SK-N-SH (cell line): ENCODE data around the gene DDX46. TPM values are rescaled to one million over a fixed set of nuclear protein-coding genes. Genes with fewer than 3 reads are reported as not detected.

Experiments used
- CTCF ChIA-PET: fragments of 300-600, 350-600 bp; formaldehyde crosslinking; extraction: SDS; loops from one replicate; lab custom pipeline; 2021; lab: Yijun Ruan, JAX
- POLR2A ChIA-PET: fragments of 350-600 bp; sonication (Branson Sonifier 250); formaldehyde crosslinking; extraction: SDS; loops from one replicate; lab custom pipeline; 2020; ENCODE audit warnings: antibody characterized with exemption, inconsistent platforms; lab: Yijun Ruan, JAX
- DNase-seq: peaks from one replicate; pipeline ENCODE4 v3.0.0; 2012
- H2AFZ ChIP-seq: fragments of 200-600 bp; sonication (generic); 2 replicates; pipeline ENCODE4 v1.8.1; 2016; ENCODE audit warnings: antibody characterized with exemption, mild to moderate bottlenecking, low read depth
- H3F3A ChIP-seq: fragments of 200-600 bp; sonication (generic); replicated peaks from 2 replicates; pipeline ENCODE3; 2016; ENCODE audit warnings: antibody characterized with exemption, mild to moderate bottlenecking; ENCODE audit not compliant: insufficient read depth
- H3K27ac ChIP-seq, 2 experiments: fragments of 200-500 bp in 1 of 2; fragments of 200-600 bp in 1 of 2; sonication (Bioruptor generic) in 1 of 2; sonication (generic), shearing (Covaris generic) in 1 of 2; 2 replicates each; pipeline versions ENCODE4 v1.5.1 to v1.6.1; 2014 to 2016; ENCODE audit warnings: low read depth in 2 of 2, inconsistent platforms in 1 of 2, low read length in 1 of 2, mild to moderate bottlenecking in 1 of 2, mixed read lengths in 1 of 2
- H3K27me3 ChIP-seq: fragments of 200-600 bp; sonication (generic), shearing (Covaris generic); 2 replicates; pipeline ENCODE4 v1.6.1; 2016; ENCODE audit warnings: mixed run types; ENCODE audit not compliant: insufficient read depth
- H3K36me3 ChIP-seq, 2 experiments: fragments of 200-500 bp in 1 of 2; fragments of 200-600 bp in 1 of 2; sonication (Bioruptor generic) in 1 of 2; sonication (generic) in 1 of 2; replicated peaks in 1 of 2; 2 replicates each; pipeline versions ENCODE3 to v1.5.1; 2014 to 2016; ENCODE audit warnings: low read length in 1 of 2, mild to moderate bottlenecking in 1 of 2; ENCODE audit not compliant: insufficient read depth in 2 of 2, control insufficient read depth in 1 of 2
- H3K4me1 ChIP-seq, 2 experiments: fragments of 200-500 bp in 1 of 2; fragments of 200-600 bp in 1 of 2; sonication (Bioruptor generic) in 1 of 2; sonication (generic), shearing (Covaris generic) in 1 of 2; 2 replicates each; pipeline versions ENCODE4 v1.5.1 to v1.6.1; 2014 to 2016; ENCODE audit warnings: low read depth in 1 of 2, low read length in 1 of 2, mixed run types in 1 of 2; ENCODE audit not compliant: insufficient read depth in 2 of 2, control insufficient read depth in 1 of 2
- H3K4me2 ChIP-seq: fragments of 200-600 bp; sonication (generic), shearing (Covaris generic); 2 replicates; pipeline ENCODE4 v1.6.1; 2017; ENCODE audit warnings: mixed run types
- H3K4me3 ChIP-seq, 2 experiments: fragments of 200-500 bp in 1 of 2; fragments of 200-600 bp in 1 of 2; sonication (Bioruptor generic) in 1 of 2; sonication (generic), shearing (Covaris generic) in 1 of 2; 2 replicates each; pipeline versions ENCODE4 v1.5.1 to v1.8.1; 2014 to 2016; ENCODE audit warnings: low read depth in 2 of 2, inconsistent platforms in 1 of 2, low read length in 1 of 2, mild to moderate bottlenecking in 1 of 2, mixed read lengths in 1 of 2, moderate library complexity in 1 of 2
- H3K79me2 ChIP-seq: fragments of 200-600 bp; sonication (generic); 2 replicates; pipeline ENCODE4 v1.8.1; 2017; ENCODE audit warnings: mild to moderate bottlenecking; ENCODE audit not compliant: insufficient read depth
- H3K9ac ChIP-seq: fragments of 200-600 bp; sonication (generic); 2 replicates; pipeline ENCODE4 v1.6.1; 2017; ENCODE audit warnings: mixed run types
- H3K9me2 ChIP-seq: fragments of 200-600 bp; sonication (generic); 2 replicates; pipeline ENCODE4 v1.6.1; 2017; ENCODE audit warnings: mixed run types
- H3K9me3 ChIP-seq: fragments of 200-600 bp; sonication (generic); 2 replicates; pipeline ENCODE4 v1.6.1; 2017; ENCODE audit warnings: mixed run types, mild to moderate bottlenecking, moderate library complexity
- H4K20me1 ChIP-seq: fragments of 200-600 bp; sonication (generic); 2 replicates; pipeline ENCODE4 v1.6.1; 2017; ENCODE audit warnings: mild to moderate bottlenecking, mixed run types; ENCODE audit not compliant: insufficient read depth
- CHD2 ChIP-seq: fragments of 150-350 bp; IDR thresholded peaks from 2 replicates; pipeline ENCODE4 v1.6.1; 2018; ENCODE audit warnings: low read length; ENCODE audit not compliant: partially characterized antibody
- ELF1 ChIP-seq: IDR thresholded peaks from 2 replicates; pipeline ENCODE4 v1.4.0; 2012
- EP300 ChIP-seq, 2 experiments: IDR thresholded peaks; 2 replicates each; pipeline versions ENCODE4 v1.4.0 to v1.6.1; 2012; ENCODE audit warnings: borderline replicate concordance in 1 of 2, low read depth in 1 of 2, low read length in 1 of 2
- EZH2phosphoT487 ChIP-seq: fragments of 200-600 bp; sonication (generic); IDR thresholded peaks from 2 replicates; pipeline ENCODE4 v1.6.1; 2017; ENCODE audit warnings: low read depth, mixed run types, mild to moderate bottlenecking, antibody characterized with exemption, moderate library complexity, borderline replicate concordance
- FOSL2 ChIP-seq: IDR thresholded peaks from 2 replicates; pipeline ENCODE4 v1.4.0; 2012; ENCODE audit warnings: low read depth, mild to moderate bottlenecking, moderate library complexity, borderline replicate concordance
- FOXJ3 ChIP-seq: sonication (generic); formaldehyde crosslinking; IDR thresholded peaks from 2 replicates; pipeline ENCODE4 v1.5.1; 2020; ENCODE audit warnings: mild to moderate bottlenecking, missing genetic modification reagents
- FOXM1 ChIP-seq: IDR thresholded peaks from 2 replicates; pipeline ENCODE4 v1.4.0; 2012; ENCODE audit warnings: low read depth, mild to moderate bottlenecking
- GABPA ChIP-seq: IDR thresholded peaks from 2 replicates; pipeline ENCODE4 v1.4.0; 2012; ENCODE audit warnings: low read depth, mild to moderate bottlenecking
- MEF2A ChIP-seq: IDR thresholded peaks from 2 replicates; pipeline ENCODE4 v1.4.0; 2012; ENCODE audit warnings: low read depth, borderline replicate concordance
- MXI1 ChIP-seq: IDR thresholded peaks from 2 replicates; pipeline ENCODE4 v1.6.1; 2012; ENCODE audit warnings: mild to moderate bottlenecking, low read depth, low read length, improper control_type of control experiment
- NFIC ChIP-seq: IDR thresholded peaks from 2 replicates; pipeline ENCODE4 v1.4.0; 2012; ENCODE audit warnings: borderline replicate concordance
- NRF1 ChIP-seq: IDR thresholded peaks from 2 replicates; pipeline ENCODE4 v1.6.1; 2012; ENCODE audit warnings: low read depth, mild to moderate bottlenecking, low read length
- POLR2AphosphoS5 ChIP-seq: IDR thresholded peaks from 2 replicates; pipeline ENCODE4 v1.6.1; 2012; ENCODE audit warnings: low read depth, low read length
- RAD21 ChIP-seq: IDR thresholded peaks from 2 replicates; pipeline ENCODE4 v1.6.1; 2012; ENCODE audit warnings: mild to moderate bottlenecking, low read length
- RCOR1 ChIP-seq: fragments of 150-350 bp; IDR thresholded peaks from 2 replicates; pipeline ENCODE4 v1.6.1; 2017; ENCODE audit warnings: antibody characterized with exemption, low read length
- RXRA ChIP-seq: IDR thresholded peaks from 2 replicates; pipeline ENCODE4 v1.4.0; 2012; ENCODE audit warnings: low read depth, mild to moderate bottlenecking, borderline replicate concordance
- SIN3A ChIP-seq: IDR thresholded peaks from 2 replicates; pipeline ENCODE4 v1.6.1; 2012; ENCODE audit warnings: low read depth, mild to moderate bottlenecking, low read length, moderate library complexity, borderline replicate concordance
- SMC3 ChIP-seq: IDR thresholded peaks from 2 replicates; pipeline ENCODE4 v1.6.1; 2012; ENCODE audit warnings: low read depth, low read length, improper control_type of control experiment
- TCF12 ChIP-seq: IDR thresholded peaks from 2 replicates; pipeline ENCODE4 v1.4.0; 2012
- TEAD4 ChIP-seq: IDR thresholded peaks from 2 replicates; pipeline ENCODE4 v1.4.0; 2012; ENCODE audit warnings: mild to moderate bottlenecking, borderline replicate concordance; ENCODE audit not compliant: insufficient read depth
- USF1 ChIP-seq: IDR thresholded peaks from 2 replicates; pipeline ENCODE4 v1.4.0; 2012; ENCODE audit warnings: low read depth, borderline replicate concordance
- YY1 ChIP-seq: IDR thresholded peaks from 2 replicates; pipeline ENCODE4 v1.4.0; 2012; ENCODE audit warnings: low read depth, mild to moderate bottlenecking
- WGBS: methylation state at CpG from one replicate; pipeline ENCODE4 v1.1.6; 2017; ENCODE audit warnings: low lambda C conversion rate; 5-methylcytosine and 5-hydroxymethylcytosine counted together
- polyA plus RNA-seq, 3 experiments: library from polyadenylated mRNA; depleted of rRNA; stranded (reverse); fragments of >200 nt; gene quantifications; 2 replicates each; pipeline ENCODE4 v1.2.3, GENCODE V29; 2012
- TF ChIP-seq, protein P1 (sequence below): IDR thresholded peaks from 2 replicates; pipeline ENCODE4 v1.6.1; 2012; ENCODE audit warnings: mild to moderate bottlenecking, low read depth, low read length, moderate library complexity
- TF ChIP-seq, protein P2 (sequence below): fragments of 150-350 bp; IDR thresholded peaks from 2 replicates; pipeline ENCODE4 v1.6.1; 2017; ENCODE audit warnings: antibody characterized with exemption, low read length, low read depth, borderline replicate concordance
- TF ChIP-seq, protein P3 (sequence below): fragments of 200-600 bp; sonication (generic); IDR thresholded peaks from 2 replicates; pipeline ENCODE4 v1.6.1; 2017; ENCODE audit warnings: antibody characterized with exemption, mild to moderate bottlenecking, moderate library complexity
- TF ChIP-seq, protein P4 (sequence below): IDR thresholded peaks from 2 replicates; pipeline ENCODE4 v1.4.0; 2012; ENCODE audit warnings: low read depth

Gene DDX46
- 20.3 and 22.6 TPM in 2 replicates for polyA plus RNA-seq (2012; rRNA removed)
- polyA plus RNA-seq (2012; cell fraction: cytosol; rRNA removed), result 19.5 and 23.3 TPM in 2 replicates
- polyA plus RNA-seq (2012; cell fraction: nucleus; rRNA removed), result 31.7 and 51.8 TPM in 2 replicates

DNA sequence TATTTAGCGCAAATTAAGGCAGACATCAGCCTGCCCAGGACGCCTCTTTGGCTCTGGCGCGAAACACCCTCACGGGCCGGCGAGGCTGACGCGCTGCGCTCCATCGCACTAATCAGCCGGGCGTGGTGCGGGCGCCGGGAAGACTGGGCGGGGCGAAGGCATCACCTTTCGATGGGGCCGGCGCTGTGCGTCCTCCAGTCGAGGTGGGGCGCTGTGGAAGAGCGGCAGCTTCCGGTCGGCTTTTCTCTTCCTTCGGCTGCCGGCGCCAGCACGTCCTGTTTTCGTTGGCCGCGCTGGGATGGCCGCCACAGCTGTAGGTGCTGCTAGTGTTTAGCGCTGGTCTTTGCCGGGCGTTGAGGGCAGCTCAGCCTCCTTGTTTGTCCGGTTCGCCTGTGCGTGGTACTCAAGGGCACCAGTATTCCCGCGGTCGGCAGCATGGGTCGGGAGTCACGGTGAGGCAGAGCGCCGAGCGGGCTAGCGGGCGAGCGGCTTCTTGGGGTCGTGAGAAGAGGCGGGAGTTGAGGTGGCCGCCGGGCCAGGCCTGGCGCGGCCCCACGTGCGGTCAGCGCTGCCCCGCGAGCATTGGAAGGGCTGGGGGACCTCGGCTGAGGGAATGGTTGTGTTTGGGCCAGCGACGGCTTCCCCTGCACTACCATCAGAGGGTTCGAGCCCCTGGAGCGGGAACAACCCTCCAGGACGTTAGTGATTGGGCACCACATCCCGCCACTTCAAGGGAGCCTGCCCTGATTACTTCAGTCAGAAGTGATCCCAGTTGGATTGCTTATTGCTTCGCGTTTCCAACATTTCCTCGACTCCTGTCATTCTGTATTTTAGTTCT lies at the start of gene DDX46:
DDX46 (plus strand) TSS at position 276 of the 838 bp plus-strand sequence; CDS start at position 436, 160 bp downstream.
- Histone ChIP-seq H3K9me2 (no peaks in the 10 kb centered on the region), H3K9ac (peak within 1 kb of the TSS; percentile 87), H3K27ac (peak within 1 kb of the TSS; percentile 72 to 76), H3K4me3 (peak within 1 kb of the TSS; percentile 79 to 98), H3K36me3 (peaks cover 0 to 1% of the 10 kb centered on the region in 2 experiments), H3F3A (peaks cover 9% of the 10 kb centered on the region), H2AFZ (peak within 1 kb of the TSS; percentile 93), H3K9me3 (no peaks in the 10 kb centered on the region), H3K27me3 (no peaks in the 10 kb centered on the region), H3K4me1 (peaks cover 6 to 9% of the 10 kb centered on the region in 2 experiments; a peak in 3 of 4 replicates), H3K79me2 (peaks cover 51% of the 10 kb centered on the region), H3K4me2 (peak within 1 kb of the TSS; percentile 83), H4K20me1 (peaks cover 30% of the 10 kb centered on the region)
- CTCF ChIA-PET, result interaction anchor here (0.5 to 3.0 kb wide), 15 partner anchors 8 to 578 kb away, joined by 3 to 16 read pairs (median 5); partner anchors contain the start of genes CAMLG and PCBD2
- DNase-seq, result peak; percentile 97
- POLR2A ChIA-PET, result interaction anchor here (0.6 to 3.3 kb wide), 9 partner anchors 15 to 533 kb away, joined by 3 to 12 read pairs (median 3); partner anchors contain the start of genes CAMLG, PCBD2, PPP2CA and TXNDC15
- WGBS, result under 1% methylated on average over 28 of the region's 73 CpGs
- TF ChIP-seq RAD21 (no peak), POLR2AphosphoS5 (peak; percentile 95), USF1 (no peak), SMC3 (no peak), RCOR1 (no peak), CHD2 (peak; percentile 60), FOXM1 (no peak), FOXJ3 (CRISPR knock-in tag) (no peak), TCF12 (no peak), NRF1 (no peak; the same call in 1 of the 2 replicates), MXI1 (peak; percentile 86; the same call in 1 of the 2 replicates), MEF2A (no peak), SIN3A (0 out of 2 replicates have a peak, but pooled peaks have one; percentile 75), EP300 (IDR thresholded peaks at IDR 0.05; ENCODE audit: borderline replicate concordance in 1 of 2, low read depth in 1 of 2, low read length in 1 of 2) (no peak), NFIC (no peak), RXRA (no peak), TEAD4 (no peak), ELF1 (peak; percentile 68), FOSL2 (no peak), EZH2phosphoT487 (no peak), GABPA (peak; percentile 96), YY1 (peak; percentile 95)
- TF ChIP-seq, protein P1, sequence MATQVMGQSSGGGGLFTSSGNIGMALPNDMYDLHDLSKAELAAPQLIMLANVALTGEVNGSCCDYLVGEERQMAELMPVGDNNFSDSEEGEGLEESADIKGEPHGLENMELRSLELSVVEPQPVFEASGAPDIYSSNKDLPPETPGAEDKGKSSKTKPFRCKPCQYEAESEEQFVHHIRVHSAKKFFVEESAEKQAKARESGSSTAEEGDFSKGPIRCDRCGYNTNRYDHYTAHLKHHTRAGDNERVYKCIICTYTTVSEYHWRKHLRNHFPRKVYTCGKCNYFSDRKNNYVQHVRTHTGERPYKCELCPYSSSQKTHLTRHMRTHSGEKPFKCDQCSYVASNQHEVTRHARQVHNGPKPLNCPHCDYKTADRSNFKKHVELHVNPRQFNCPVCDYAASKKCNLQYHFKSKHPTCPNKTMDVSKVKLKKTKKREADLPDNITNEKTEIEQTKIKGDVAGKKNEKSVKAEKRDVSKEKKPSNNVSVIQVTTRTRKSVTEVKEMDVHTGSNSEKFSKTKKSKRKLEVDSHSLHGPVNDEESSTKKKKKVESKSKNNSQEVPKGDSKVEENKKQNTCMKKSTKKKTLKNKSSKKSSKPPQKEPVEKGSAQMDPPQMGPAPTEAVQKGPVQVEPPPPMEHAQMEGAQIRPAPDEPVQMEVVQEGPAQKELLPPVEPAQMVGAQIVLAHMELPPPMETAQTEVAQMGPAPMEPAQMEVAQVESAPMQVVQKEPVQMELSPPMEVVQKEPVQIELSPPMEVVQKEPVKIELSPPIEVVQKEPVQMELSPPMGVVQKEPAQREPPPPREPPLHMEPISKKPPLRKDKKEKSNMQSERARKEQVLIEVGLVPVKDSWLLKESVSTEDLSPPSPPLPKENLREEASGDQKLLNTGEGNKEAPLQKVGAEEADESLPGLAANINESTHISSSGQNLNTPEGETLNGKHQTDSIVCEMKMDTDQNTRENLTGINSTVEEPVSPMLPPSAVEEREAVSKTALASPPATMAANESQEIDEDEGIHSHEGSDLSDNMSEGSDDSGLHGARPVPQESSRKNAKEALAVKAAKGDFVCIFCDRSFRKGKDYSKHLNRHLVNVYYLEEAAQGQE, result peak; percentile 70
- TF ChIP-seq, protein P2, sequence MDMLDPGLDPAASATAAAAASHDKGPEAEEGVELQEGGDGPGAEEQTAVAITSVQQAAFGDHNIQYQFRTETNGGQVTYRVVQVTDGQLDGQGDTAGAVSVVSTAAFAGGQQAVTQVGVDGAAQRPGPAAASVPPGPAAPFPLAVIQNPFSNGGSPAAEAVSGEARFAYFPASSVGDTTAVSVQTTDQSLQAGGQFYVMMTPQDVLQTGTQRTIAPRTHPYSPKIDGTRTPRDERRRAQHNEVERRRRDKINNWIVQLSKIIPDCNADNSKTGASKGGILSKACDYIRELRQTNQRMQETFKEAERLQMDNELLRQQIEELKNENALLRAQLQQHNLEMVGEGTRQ, result no peak
- TF ChIP-seq, protein P3, sequence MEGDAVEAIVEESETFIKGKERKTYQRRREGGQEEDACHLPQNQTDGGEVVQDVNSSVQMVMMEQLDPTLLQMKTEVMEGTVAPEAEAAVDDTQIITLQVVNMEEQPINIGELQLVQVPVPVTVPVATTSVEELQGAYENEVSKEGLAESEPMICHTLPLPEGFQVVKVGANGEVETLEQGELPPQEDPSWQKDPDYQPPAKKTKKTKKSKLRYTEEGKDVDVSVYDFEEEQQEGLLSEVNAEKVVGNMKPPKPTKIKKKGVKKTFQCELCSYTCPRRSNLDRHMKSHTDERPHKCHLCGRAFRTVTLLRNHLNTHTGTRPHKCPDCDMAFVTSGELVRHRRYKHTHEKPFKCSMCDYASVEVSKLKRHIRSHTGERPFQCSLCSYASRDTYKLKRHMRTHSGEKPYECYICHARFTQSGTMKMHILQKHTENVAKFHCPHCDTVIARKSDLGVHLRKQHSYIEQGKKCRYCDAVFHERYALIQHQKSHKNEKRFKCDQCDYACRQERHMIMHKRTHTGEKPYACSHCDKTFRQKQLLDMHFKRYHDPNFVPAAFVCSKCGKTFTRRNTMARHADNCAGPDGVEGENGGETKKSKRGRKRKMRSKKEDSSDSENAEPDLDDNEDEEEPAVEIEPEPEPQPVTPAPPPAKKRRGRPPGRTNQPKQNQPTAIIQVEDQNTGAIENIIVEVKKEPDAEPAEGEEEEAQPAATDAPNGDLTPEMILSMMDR, result peak; percentile 76
- TF ChIP-seq, protein P4, sequence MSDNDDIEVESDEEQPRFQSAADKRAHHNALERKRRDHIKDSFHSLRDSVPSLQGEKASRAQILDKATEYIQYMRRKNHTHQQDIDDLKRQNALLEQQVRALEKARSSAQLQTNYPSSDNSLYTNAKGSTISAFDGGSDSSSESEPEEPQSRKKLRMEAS, result peak; percentile 91
